ENCODE measurements around the gene PCBP3. TPM values are rescaled to one million over a fixed set of nuclear protein-coding genes. Genes with fewer than 3 reads are reported as not detected.

PCBP3 gene
- total and polyA plus RNA-seq, 2 of the 8 experiments (the other 6 are each of a cell fraction or from before 2014, with no cell fraction given) = 3.5 to 6.3 TPM

- H3K79me2 ChIP-seq (ENCODE audit: control insufficient read depth in 1 of 2, insufficient read depth in 2 of 2, low read length in 2 of 2) = no peaks in the 10 kb centered on the region
- TF ChIP-seq ASH2L (IDR thresholded peaks at IDR 0.05; ENCODE audit: low read length) = no peak
- TF ChIP-seq TAF1 (IDR thresholded peaks at IDR 0.05; ENCODE audit: low read depth, low read length) = no peak
- TF ChIP-seq YY1 (IDR thresholded peaks at IDR 0.05; ENCODE audit: low read depth, low read length) = no peak
- no peak for TF ChIP-seq GABPA (IDR thresholded peaks at IDR 0.05; ENCODE audit: borderline replicate concordance, insufficient read depth, low read length)
- no peak for TF ChIP-seq CTBP2 (IDR thresholded peaks at IDR 0.05; ENCODE audit: borderline replicate concordance, insufficient read depth, insufficient read length, low read length)
- TF ChIP-seq RFX5 (IDR thresholded peaks at IDR 0.05; ENCODE audit: borderline replicate concordance, low read depth, low read length) = no peak
- no peak for TF ChIP-seq CTCF (IDR thresholded peaks at IDR 0.05; ENCODE audit: control extremely low read depth in 1 of 3, insufficient read depth in 1 of 3, low read depth in 1 of 3, low read length in 3 of 3)
- TF ChIP-seq JUN (IDR thresholded peaks at IDR 0.05; ENCODE audit: low read depth, low read length) = no peak
- TF ChIP-seq TCF12 (IDR thresholded peaks at IDR 0.05; ENCODE audit: low read depth, low read length) = no peak
- no peak for TF ChIP-seq SP1 (IDR thresholded peaks at IDR 0.05; ENCODE audit: low read depth, low read length)
- no peak for TF ChIP-seq SIX5 (IDR thresholded peaks at IDR 0.05; ENCODE audit: low read depth, low read length)
- TF ChIP-seq TEAD4 (IDR thresholded peaks at IDR 0.05; ENCODE audit: low read depth, low read length) = no peak
- TF ChIP-seq NRF1 (IDR thresholded peaks at IDR 0.05; ENCODE audit: low read depth, low read length) = no peak
These were observed 4.8 kb upstream of the PCBP3 start for GRCh38 chr21:45638707-45639106.

More at GRCh38 chr21:45638707-45639106, 4.8 kb upstream of the PCBP3 start:
- ChIA-PET CTCF (ENCODE audit: partially characterized antibody) (interaction anchor here (0.7 to 1.1 kb wide), 4 partner anchors 39 to 500 kb away, joined by 3 to 4 read pairs (median 4); no protein-coding TSS in a partner anchor), POLR2A (ENCODE audit: partially characterized antibody) (no interaction called here)
- Histone ChIP-seq H3K27ac (ENCODE audit: low read depth, low read length) (no peak overlapping the region), H3K4ac (replicated peaks; ENCODE audit: insufficient read length, low read depth, low read length) (no peak overlapping the region), H3K23ac (ENCODE audit: insufficient read length) (no peak overlapping the region), H3K56ac (replicated peaks; ENCODE audit: insufficient read length, low read depth, low read length) (no peak overlapping the region), H3K79me1 (ENCODE audit: low read depth, low read length) (no peaks in the 10 kb centered on the region), H3K18ac (ENCODE audit: extremely low read depth, low read length) (no peak overlapping the region), H4K91ac (replicated peaks; ENCODE audit: insufficient read length, low read length) (no peak overlapping the region), H2BK20ac (ENCODE audit: low read length) (no peak overlapping the region), H3K36me3 (ENCODE audit: control insufficient read depth in 2 of 4, insufficient read depth in 4 of 4, low read length in 3 of 4) (no peaks in the 10 kb centered on the region; a peak in 1 of 8 replicates), H3K9me3 (ENCODE audit: insufficient read depth in 2 of 2, low read depth in 1 of 2, low read length in 1 of 2) (peaks cover 3 to 9% of the 10 kb centered on the region in 2 experiments; a peak in 2 of 4 replicates), H2BK5ac (ENCODE audit: low read depth, low read length) (no peak overlapping the region), H2AK5ac (ENCODE audit: low read depth, low read length) (no peak overlapping the region), H3K4me2 (ENCODE audit: insufficient read depth in 1 of 2, low read depth in 2 of 2, low read length in 2 of 2) (no peak overlapping the region), H3K4me3 (ENCODE audit: extremely low read depth in 1 of 4, insufficient read depth in 2 of 4, low read depth in 3 of 4, low read length in 4 of 4) (no peak overlapping the region), H3K27me3 (replicated peaks in 1 of 4; ENCODE audit: control insufficient read depth in 3 of 4, extremely low read depth in 1 of 4, insufficient read depth in 3 of 4, low read length in 3 of 4) (peaks cover 0 to 20% (median 14%) of the 10 kb centered on the region in 4 experiments; a peak in 6 of 7 replicates), H3K4me1 (replicated peaks in 1 of 4; ENCODE audit: control insufficient read depth in 3 of 4, insufficient read depth in 4 of 4, low read length in 3 of 4) (peaks cover 2 to 8% (median 5%) of the 10 kb centered on the region in 4 experiments; a peak in 4 of 7 replicates), H2AFZ (ENCODE audit: low read length) (no peak overlapping the region), H3K23me2 (ENCODE audit: low read depth, low read length) (peaks cover 22% of the 10 kb centered on the region), H2BK12ac (ENCODE audit: low read depth, low read length) (no peak overlapping the region), H4K5ac (ENCODE audit: insufficient read length, low read depth, low read length) (no peak overlapping the region), H3K14ac (ENCODE audit: insufficient read length) (no peak overlapping the region), H4K20me1 (replicated peaks in 1 of 2; ENCODE audit: control insufficient read depth in 1 of 2, insufficient read depth in 2 of 2, low read length in 2 of 2) (peaks cover 0 to 16% of the 10 kb centered on the region in 2 experiments), H4K8ac (ENCODE audit: extremely low read depth, insufficient read depth, low read length) (no peak overlapping the region), H3K9ac (replicated peaks in 1 of 4; ENCODE audit: extremely low read depth in 1 of 4, low read depth in 3 of 4, low read length in 3 of 4) (no peak overlapping the region), H2BK120ac (replicated peaks; ENCODE audit: low read depth, low read length) (no peak overlapping the region), H2BK15ac (ENCODE audit: low read length) (no peak overlapping the region)
- WGBS, 2 experiments (ENCODE audit: extremely low coverage in 1 of 2, insufficient coverage in 1 of 2, insufficient read length in 1 of 2, insufficient replicate concordance in 2 of 2, low coverage in 1 of 2, low lambda C conversion rate in 2 of 2, missing lambda C conversion rate in 1 of 2) = 79% methylated on average over 8 of the region's 8 CpGs; no CpG with 5 or more reads in 1 of the 2 experiments
- FAIRE-seq (no peak), DNase-seq (ENCODE audit: low read depth in 1 of 2, low spot score in 2 of 2) (no peak)
